HG03095 (cell line): Measurements from ENCODE around the gene KAZN.
"Not testable (repeated sequence)": the region's sequence is repeated elsewhere in the genome, so short reads cannot be mapped to it uniquely, and the experiment has no call there.

Source experiments
- ATAC-seq: cut with Tn5 transposase; IDR thresholded peaks from one replicate; pipeline ENCODE4 v1.9.1; 2021; ENCODE audit warnings: moderate library complexity; ENCODE audit not compliant: unreplicated experiment

Gene KAZN

GRCh38 chr1:15115542-15116330, 517.3 kb downstream of the KAZN start:
- ATAC-seq = no peak

GRCh38 chr1:15116966-15117365, 518.5 kb downstream of the KAZN start:
- ATAC-seq = no peak

GRCh38 chr1:15117671-15118325, 519.3 kb downstream of the KAZN start:
- ATAC-seq = no peak

- ATAC-seq = no peak
Measured at GRCh38 chr1:15118579-15118978, 520.1 kb downstream of the KAZN start.

GRCh38 chr1:15120251-15120945, 521.9 kb downstream of the KAZN start:
- ATAC-seq = no peak

- no peak for ATAC-seq
Measured at GRCh38 chr1:15122331-15122730, 523.8 kb downstream of the KAZN start.

GRCh38 chr1:15123270-15123669, 524.8 kb downstream of the KAZN start:
- no peak for ATAC-seq

- no peak for ATAC-seq
Measured at GRCh38 chr1:15123925-15124324, 525.4 kb downstream of the KAZN start.

GRCh38 chr1:15124362-15125100, 526.0 kb downstream of the KAZN start:
- no peak for ATAC-seq

- no peak for ATAC-seq
Measured at GRCh38 chr1:15125101-15125745, 526.7 kb downstream of the KAZN start.

- ATAC-seq = no peak
Measured at GRCh38 chr1:15128077-15128476, 529.6 kb downstream of the KAZN start.

GRCh38 chr1:15128520-15129313, 530.2 kb downstream of the KAZN start:
- ATAC-seq = no peak

- ATAC-seq = no peak
Measured at GRCh38 chr1:15129944-15130343, 531.5 kb downstream of the KAZN start.

GRCh38 chr1:15130607-15131006, 532.1 kb downstream of the KAZN start:
- no peak for ATAC-seq

GRCh38 chr1:15132965-15133364, 534.5 kb downstream of the KAZN start:
- no peak for ATAC-seq

- no peak for ATAC-seq
Measured at GRCh38 chr1:15134285-15134684, 535.8 kb downstream of the KAZN start.

GRCh38 chr1:15135604-15136003, 537.1 kb downstream of the KAZN start:
- not testable (repeated sequence) for ATAC-seq

GRCh38 chr1:15137809-15138208, 539.3 kb downstream of the KAZN start:
- no peak for ATAC-seq

- no peak for ATAC-seq
Measured at GRCh38 chr1:15139654-15140350, 541.3 kb downstream of the KAZN start.
